Renal cortex interstitium (tissue), 11 donors: ENCODE measurements around the gene NEO1. TPM values are rescaled to one million over a fixed set of nuclear protein-coding genes. Genes with fewer than 3 reads are reported as not detected.
"Not testable (repeated sequence)": the region's sequence is repeated elsewhere in the genome, so short reads cannot be mapped to it uniquely, and the experiment has no call there.

Experiments used
- DNase-seq, 11 donors: peaks; one replicate each; pipeline ENCODE4 v3.0.0-alpha.2; 2013; ENCODE audit warnings: low read depth in 9 of 11, low spot score in 4 of 11; ENCODE audit errors: extremely low read depth in 1 of 11
- polyA plus RNA-seq, 3 donors: library from polyadenylated mRNA; unstranded; fragments of 120-200 nt; gene quantifications; one replicate each; pipeline ENCODE4 v1.2.1, GENCODE V29; 2013; ENCODE audit not compliant: insufficient read length in 3 of 3

NEO1 gene
- polyA plus RNA-seq, 3 donors: 128 to 150 (median 142) TPM

- DNase-seq: no peak
Measured at GRCh38 chr15:73165844-73166243, 113.6 kb downstream of the NEO1 start.

GRCh38 chr15:73166711-73167110 lies 114.4 kb downstream of the NEO1 start:
- not testable (repeated sequence) for DNase-seq

GRCh38 chr15:73168487-73168886 lies 116.2 kb downstream of the NEO1 start:
- DNase-seq: no peak

GRCh38 chr15:73171711-73172110 lies 119.4 kb downstream of the NEO1 start:
- DNase-seq: no peak

- DNase-seq: no peak
Measured at GRCh38 chr15:73172508-73172907, 120.2 kb downstream of the NEO1 start.

GRCh38 chr15:73174171-73174570 lies 121.9 kb downstream of the NEO1 start:
- no peak for DNase-seq

GRCh38 chr15:73175382-73175781 lies 123.1 kb downstream of the NEO1 start:
- no peak for DNase-seq

GRCh38 chr15:73176598-73176997 lies 124.3 kb downstream of the NEO1 start:
- no peak for DNase-seq

GRCh38 chr15:73183071-73183470 lies 130.8 kb downstream of the NEO1 start:
- DNase-seq: no peak

GRCh38 chr15:73190189-73190601 lies 137.9 kb downstream of the NEO1 start:
- DNase-seq: no peak

- DNase-seq: no peak
Measured at GRCh38 chr15:73195166-73195565, 142.9 kb downstream of the NEO1 start.

- no peak for DNase-seq
Measured at GRCh38 chr15:73196113-73196512, 143.8 kb downstream of the NEO1 start.

- DNase-seq: no peak
Measured at GRCh38 chr15:73200339-73200738, 148.1 kb downstream of the NEO1 start.

GRCh38 chr15:73210630-73211029 lies 158.4 kb downstream of the NEO1 start:
- no peak for DNase-seq

GRCh38 chr15:73212424-73212823 lies 160.2 kb downstream of the NEO1 start:
- DNase-seq: no peak

- DNase-seq: not testable (repeated sequence)
Measured at GRCh38 chr15:73221450-73221849, 169.2 kb downstream of the NEO1 start.

GRCh38 chr15:73225358-73226015 lies 173.2 kb downstream of the NEO1 start:
- no peak for DNase-seq

GRCh38 chr15:73226093-73226814 lies 174.0 kb downstream of the NEO1 start:
- no peak for DNase-seq

GRCh38 chr15:73227433-73228056 lies 175.3 kb downstream of the NEO1 start:
- no peak for DNase-seq

- no peak for DNase-seq
Measured at GRCh38 chr15:73228128-73228646, 175.9 kb downstream of the NEO1 start.
